Measurements from ENCODE around the gene RNF114.

DNA sequence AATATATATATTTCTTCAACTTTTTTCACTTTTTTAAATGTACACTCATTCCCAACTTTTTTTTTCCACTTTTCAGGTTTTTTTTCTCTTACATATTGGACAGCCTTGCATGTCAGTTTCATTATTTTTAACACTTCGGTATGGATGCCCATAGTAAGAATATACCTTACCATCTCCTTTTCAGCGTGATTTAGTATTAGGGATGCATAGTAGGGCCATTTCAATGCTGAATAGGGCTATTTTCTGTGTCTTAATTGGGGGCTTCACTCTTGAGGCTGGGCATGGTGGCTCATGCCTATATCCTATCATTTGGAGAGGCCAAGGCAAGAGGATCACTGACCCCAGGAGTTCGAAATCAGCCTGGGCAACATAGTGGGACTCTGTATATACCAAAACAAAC, 6.7 kb downstream of the RNF114 start:
- no peak for TF ChIP-seq GATA2 (IDR thresholded peaks at IDR 0.05; ENCODE audit: low read depth, low read length)
- TF ChIP-seq GATA3 (IDR thresholded peaks at IDR 0.05; ENCODE audit: low read depth, low read length), result no peak

Measured in SH-SY5Y (cell line).